Keratinocyte (primary cell): ENCODE measurements around the gene PDZRN3. TPM values are rescaled to one million over a fixed set of nuclear protein-coding genes. Genes with fewer than 3 reads are reported as not detected.

Experiments used
- DNase-seq: peaks from one replicate; pipeline ENCODE4 v3.0.0-alpha.2; 2011; ENCODE audit warnings: low read depth, missing footprints, low spot score
- FAIRE-seq: peaks from 2 replicates; lab custom pipeline; 2011; peaks lifted over from hg19 to GRCh38; lab: Jason Lieb, UNC
- H2AFZ ChIP-seq: 2 replicates; pipeline ENCODE4 v1.6.0; 2012; ENCODE audit warnings: low read length, control low read depth, inconsistent platforms; ENCODE audit not compliant: control insufficient read depth
- H3K27ac ChIP-seq: 2 replicates; pipeline ENCODE4 v1.5.1; 2011; ENCODE audit warnings: low read length; ENCODE audit not compliant: control insufficient read depth, insufficient read depth
- H3K27me3 ChIP-seq: 3 replicates; pipeline ENCODE4 v1.6.0; 2011; ENCODE audit warnings: low read length; ENCODE audit not compliant: control insufficient read depth, insufficient read depth; ENCODE audit errors: extremely low read depth
- H3K36me3 ChIP-seq, 2 experiments: 2 replicates in 1 of 2; 3 replicates in 1 of 2; pipeline ENCODE4 v1.5.1; 2011; ENCODE audit warnings: low read length in 2 of 2, mild to moderate bottlenecking in 1 of 2; ENCODE audit not compliant: control insufficient read depth in 2 of 2, insufficient read depth in 2 of 2; ENCODE audit errors: extremely low read depth in 1 of 2
- H3K4me1 ChIP-seq: 3 replicates; pipeline ENCODE4 v1.5.1; 2011; ENCODE audit warnings: low read length; ENCODE audit not compliant: control insufficient read depth, insufficient read depth; ENCODE audit errors: extremely low read depth
- H3K4me2 ChIP-seq: 3 replicates; pipeline ENCODE4 v1.6.0; 2011; ENCODE audit warnings: low read depth, low read length; ENCODE audit not compliant: control insufficient read depth, insufficient read depth; ENCODE audit errors: extremely low read depth
- H3K4me3 ChIP-seq, 3 experiments: fragments of 200-600 bp in 1 of 3; sonication (generic) in 1 of 3; 2 replicates in 2 of 3; 3 replicates in 1 of 3; pipeline ENCODE4 v1.5.1; 2011 to 2016; ENCODE audit warnings: low read length in 3 of 3, mild to moderate bottlenecking in 3 of 3, control low read depth in 2 of 3, inconsistent platforms in 1 of 3, low read depth in 1 of 3, mixed read lengths in 1 of 3, mixed run types in 1 of 3, moderate library complexity in 1 of 3; ENCODE audit not compliant: control insufficient read depth in 2 of 3, insufficient read depth in 2 of 3; ENCODE audit errors: extremely low read depth in 1 of 3
- H3K79me2 ChIP-seq: 2 replicates; pipeline ENCODE4 v1.6.0; 2012; ENCODE audit warnings: low read length; ENCODE audit not compliant: control insufficient read depth, insufficient read depth
- H3K9ac ChIP-seq: 3 replicates; pipeline ENCODE4 v1.6.0; 2011; ENCODE audit warnings: low read length; ENCODE audit not compliant: control insufficient read depth, insufficient read depth; ENCODE audit errors: extremely low read depth
- H3K9me1 ChIP-seq: 3 replicates; pipeline ENCODE4 v1.6.0; 2011; ENCODE audit warnings: low read length; ENCODE audit not compliant: control insufficient read depth, insufficient read depth; ENCODE audit errors: extremely low read depth
- H3K9me3 ChIP-seq: 2 replicates; pipeline ENCODE4 v1.5.1; 2012; ENCODE audit warnings: low read depth, low read length; ENCODE audit not compliant: control insufficient read depth
- H4K20me1 ChIP-seq: 3 replicates; pipeline ENCODE4 v1.6.0; 2011; ENCODE audit warnings: low read length; ENCODE audit not compliant: control insufficient read depth, insufficient read depth; ENCODE audit errors: extremely low read depth
- CTCF ChIP-seq, 3 experiments: IDR thresholded peaks in 1 of 3; conservative IDR thresholded peaks in 1 of 3; optimal IDR thresholded peaks in 1 of 3; 2 replicates in 2 of 3; 3 replicates in 1 of 3; pipeline versions ENCODE3 to v1.5.1; 2011; ENCODE audit warnings: low read length in 3 of 3, mild to moderate bottlenecking in 3 of 3, moderate library complexity in 2 of 3, control low read depth in 1 of 3, inconsistent platforms in 1 of 3; ENCODE audit not compliant: insufficient read depth in 2 of 3; ENCODE audit errors: extremely low read depth in 1 of 3
- EZH2 ChIP-seq: IDR thresholded peaks from one replicate; pipeline ENCODE4 v1.6.1; 2012; ENCODE audit warnings: inconsistent platforms, mild to moderate bottlenecking, low read length, moderate library complexity
- dilution Hi-C: fragments of 300-500 bp; cut with MboI; formaldehyde crosslinking; loops from one replicate; pipeline ENCODE4 v1.7.0; 2020; ENCODE audit warnings: low sequenced_read_pairs; ENCODE audit not compliant: extremely low pct_ligation_motif_present
- polyA plus RNA-seq, 5 experiments: library from polyadenylated mRNA; depleted of rRNA in 3 of 5; stranded (reverse) in 3 of 5; stranded (forward) in 1 of 5; unstranded in 1 of 5; fragments of >200 nt; gene quantifications; 1 replicate in 1 of 5; 2 replicates in 3 of 5; 3 replicates in 1 of 5; pipeline versions ENCODE4 v1.2.1 to v1.2.3, GENCODE V29; 2011 to 2012; ENCODE audit warnings: missing spikeins in 2 of 5, low read depth in 1 of 5, low replicate concordance in 1 of 5

The PDZRN3 gene
- polyA plus RNA-seq, 1 donor (not counting 4 experiments of a cell fraction or from before 2014, with no cell fraction given): not detected

- Histone ChIP-seq H3K4me2 (no peak overlapping the region), H3K27ac (no peak overlapping the region), H3K79me2 (no peaks in the 10 kb centered on the region), H3K9me1 (no peaks in the 10 kb centered on the region), H3K4me3 (no peak overlapping the region), H3K27me3 (no peaks in the 10 kb centered on the region), H4K20me1 (no peaks in the 10 kb centered on the region), H2AFZ (no peak overlapping the region), H3K9me3 (no peaks in the 10 kb centered on the region), H3K4me1 (no peaks in the 10 kb centered on the region), H3K9ac (no peak overlapping the region), H3K36me3 (no peaks in the 10 kb centered on the region)
- dilution Hi-C loops: loop anchor here (10.0 kb wide), 1 partner anchor 364 kb away; no protein-coding TSS in a partner anchor
- TF ChIP-seq CTCF (optimal IDR thresholded peaks at IDR 0.05 in 1 of 3, IDR thresholded peaks at IDR 0.05 in 1 of 3, conservative IDR thresholded peaks at IDR 0.05 in 1 of 3; ENCODE audit: extremely low read depth in 1 of 3, insufficient read depth in 2 of 3, low read length in 3 of 3) (no peak), EZH2 (no peak)
- FAIRE-seq (no peak), DNase-seq (no peak)
Measured at GRCh38 chr3:73478858-73479257, 145.9 kb downstream of the PDZRN3 start.

- no peaks in the 10 kb centered on the region for H3K36me3 ChIP-seq
- FAIRE-seq (no peak), DNase-seq (no peak)
- H4K20me1 ChIP-seq: no peaks in the 10 kb centered on the region
- no peak overlapping the region for H3K4me3 ChIP-seq
- H3K9me1 ChIP-seq: no peaks in the 10 kb centered on the region
- H3K9ac ChIP-seq: no peak overlapping the region
- no peak overlapping the region for H3K4me2 ChIP-seq
- H3K79me2 ChIP-seq: no peaks in the 10 kb centered on the region
- no peaks in the 10 kb centered on the region for H3K27me3 ChIP-seq
- TF ChIP-seq CTCF (optimal IDR thresholded peaks at IDR 0.05 in 1 of 3, IDR thresholded peaks at IDR 0.05 in 1 of 3, conservative IDR thresholded peaks at IDR 0.05 in 1 of 3; ENCODE audit: extremely low read depth in 1 of 3, insufficient read depth in 2 of 3, low read length in 3 of 3) (no peak), EZH2 (no peak)
- dilution Hi-C loops: loop anchor here (10.0 kb wide), 1 partner anchor 361 kb away; no protein-coding TSS in a partner anchor
- no peaks in the 10 kb centered on the region for H3K4me1 ChIP-seq
- no peak overlapping the region for H2AFZ ChIP-seq
- H3K27ac ChIP-seq: no peak overlapping the region
- H3K9me3 ChIP-seq: no peaks in the 10 kb centered on the region
Measured at GRCh38 chr3:73475717-73476116, 149.0 kb downstream of the PDZRN3 start.
